OCI-LY3 (cell line): Measurements from ENCODE around the gene PABPC1L.

Experiments used
- H2AFZ ChIP-seq: fragments of 200-600, 300-600 bp; shearing (Covaris generic); 2 replicates; pipeline ENCODE4 v1.6.0; 2014; ENCODE audit warnings: antibody characterized with exemption, low read depth, low read length
- H3K27ac ChIP-seq: fragments of 200-600, 300-600 bp; sonication (generic); 2 replicates; pipeline ENCODE4 v1.5.1; 2014; ENCODE audit warnings: mild to moderate bottlenecking, low read length, moderate library complexity, mixed read lengths
- H3K27me3 ChIP-seq: fragments of 200-600, 300-600 bp; sonication (generic); 2 replicates; pipeline ENCODE4 v1.6.1; 2014; ENCODE audit warnings: low read depth, low read length, mixed read lengths
- H3K36me3 ChIP-seq: fragments of 200-600, 300-600 bp; sonication (generic); replicated peaks from 2 replicates; pipeline ENCODE3; 2014; ENCODE audit warnings: low read depth, low read length, mixed read lengths
- H3K4me1 ChIP-seq: fragments of 300-600, 200-600 bp; sonication (generic); 2 replicates; pipeline ENCODE4 v1.6.1; 2014; ENCODE audit warnings: low read length, mixed read lengths
- H3K4me2 ChIP-seq: fragments of 200-600, 300-600 bp; sonication (generic); 2 replicates; pipeline ENCODE4 v1.6.1; 2014; ENCODE audit warnings: low read length, mixed read lengths
- H3K4me3 ChIP-seq: fragments of 300-600, 200-600 bp; sonication (generic); 2 replicates; pipeline ENCODE4 v1.5.1; 2014; ENCODE audit warnings: antibody characterized with exemption, mild to moderate bottlenecking, low read length, moderate library complexity
- H3K79me2 ChIP-seq: fragments of 300-600, 200-600 bp; shearing (Covaris generic); 2 replicates; pipeline ENCODE4 v1.6.1; 2014; ENCODE audit warnings: mild to moderate bottlenecking, low read length, mixed read lengths
- H3K9ac ChIP-seq: fragments of 300-600, 200-600 bp; shearing (Covaris generic); 2 replicates; pipeline ENCODE4 v1.6.0; 2014; ENCODE audit warnings: mild to moderate bottlenecking, low read length, moderate library complexity
- H3K9me3 ChIP-seq: fragments of 200-600, 300-600 bp; shearing (Covaris generic); 2 replicates; pipeline ENCODE4 v1.6.1; 2014; ENCODE audit warnings: low read length, mixed read lengths; ENCODE audit not compliant: insufficient read depth
- H4K20me1 ChIP-seq: fragments of 200-600, 300-600 bp; sonication (generic); 2 replicates; pipeline ENCODE4 v1.6.1; 2016; ENCODE audit warnings: low read length, mixed read lengths; ENCODE audit not compliant: insufficient read depth
- CTCF ChIP-seq: fragments of 200-600, 300-600 bp; sonication (generic); IDR thresholded peaks from 2 replicates; pipeline ENCODE4 v1.5.1; 2014; ENCODE audit warnings: antibody characterized with exemption, low read length, low read depth
- EZH2phosphoT487 ChIP-seq: fragments of 200-600 bp; shearing (Covaris generic); IDR thresholded peaks from 2 replicates; pipeline ENCODE4 v1.6.1; 2018; ENCODE audit warnings: antibody characterized with exemption, mixed run types, low read depth

The PABPC1L gene

GRCh38 chr20:44942264-44942973, 32.6 kb downstream of the PABPC1L start:
- peaks cover 79% of the 10 kb centered on the region for H3K36me3 ChIP-seq
- H3K4me2 ChIP-seq, result no peak overlapping the region
- no peaks in the 10 kb centered on the region for H3K79me2 ChIP-seq
- H3K9ac ChIP-seq, result no peak overlapping the region
- no peak for TF ChIP-seq CTCF
- TF ChIP-seq EZH2phosphoT487, result no peak
- no peaks in the 10 kb centered on the region for H3K27me3 ChIP-seq
- H3K4me3 ChIP-seq, result no peak overlapping the region
- H3K9me3 ChIP-seq, result no peaks in the 10 kb centered on the region
- H3K4me1 ChIP-seq, result no peaks in the 10 kb centered on the region
- H4K20me1 ChIP-seq, result 0 out of 2 replicates have a peak, but pooled peaks cover 8% of the 10 kb centered on the region
- no peak overlapping the region for H2AFZ ChIP-seq
- H3K27ac ChIP-seq, result no peak overlapping the region

- H3K36me3 ChIP-seq, result peaks cover 83% of the 10 kb centered on the region
- H3K9me3 ChIP-seq, result no peaks in the 10 kb centered on the region
- H3K4me3 ChIP-seq, result no peak overlapping the region
- H3K27me3 ChIP-seq, result no peaks in the 10 kb centered on the region
- 0 out of 2 replicates have a peak, but pooled peaks cover 8% of the 10 kb centered on the region for H4K20me1 ChIP-seq
- no peak overlapping the region for H2AFZ ChIP-seq
- H3K9ac ChIP-seq, result no peak overlapping the region
- 0 out of 2 replicates have a peak, but pooled peaks cover 6% of the 10 kb centered on the region for H3K79me2 ChIP-seq
- no peak overlapping the region for H3K27ac ChIP-seq
- no peaks in the 10 kb centered on the region for H3K4me1 ChIP-seq
- no peak overlapping the region for H3K4me2 ChIP-seq
- no peak for TF ChIP-seq EZH2phosphoT487
- TF ChIP-seq CTCF, result no peak
These were observed 34.0 kb downstream of the PABPC1L start for GRCh38 chr20:44943828-44944227.

GRCh38 chr20:44945261-44945660, 35.4 kb downstream of the PABPC1L start:
- TF ChIP-seq CTCF, result no peak
- TF ChIP-seq EZH2phosphoT487, result no peak
- Histone ChIP-seq H3K27me3 (no peaks in the 10 kb centered on the region), H3K36me3 (peaks cover 93% of the 10 kb centered on the region), H3K4me2 (no peak overlapping the region), H3K4me1 (no peaks in the 10 kb centered on the region), H3K27ac (no peak overlapping the region), H4K20me1 (0 out of 2 replicates have a peak, but pooled peaks cover 8% of the 10 kb centered on the region), H3K4me3 (no peak overlapping the region), H3K79me2 (peaks cover 11% of the 10 kb centered on the region; the same call in 1 of the 2 replicates), H2AFZ (no peak overlapping the region), H3K9me3 (no peaks in the 10 kb centered on the region), H3K9ac (no peak overlapping the region)

- Histone ChIP-seq H3K27ac (no peak overlapping the region), H3K4me1 (no peaks in the 10 kb centered on the region), H3K9ac (no peak overlapping the region), H3K79me2 (peaks cover 14% of the 10 kb centered on the region; the same call in 1 of the 2 replicates), H3K27me3 (no peaks in the 10 kb centered on the region), H3K4me3 (no peak overlapping the region), H3K9me3 (no peaks in the 10 kb centered on the region), H4K20me1 (0 out of 2 replicates have a peak, but pooled peaks cover 3% of the 10 kb centered on the region), H2AFZ (no peak overlapping the region), H3K36me3 (peaks cover 94% of the 10 kb centered on the region), H3K4me2 (no peak overlapping the region)
- TF ChIP-seq EZH2phosphoT487 (no peak), CTCF (no peak)
These were observed 36.5 kb downstream of the PABPC1L start for GRCh38 chr20:44946271-44946852.
